ENCODE data around the gene DACH1.

DNA sequence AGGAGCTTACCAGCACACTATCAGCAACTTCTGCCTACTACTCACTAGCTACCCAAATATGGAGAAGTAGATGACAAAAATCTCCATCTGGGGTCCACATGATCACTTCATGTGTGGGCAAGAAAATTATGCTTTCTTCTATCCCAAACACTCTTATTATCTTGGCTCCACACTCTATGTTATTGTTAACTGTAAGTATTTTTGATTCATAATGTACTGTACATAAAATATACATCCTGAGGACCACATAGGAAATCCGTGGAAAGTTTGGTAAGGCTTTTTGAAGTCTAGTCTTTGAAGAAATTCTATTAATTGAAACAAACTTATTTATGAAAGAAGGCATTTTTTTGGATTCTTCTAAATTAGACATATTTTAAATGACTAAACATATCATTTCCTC lies 378.8 kb downstream of the DACH1 start:
- no peak for TF ChIP-seq CTCF (IDR thresholded peaks at IDR 0.05)
- TF ChIP-seq POLR2A (IDR thresholded peaks at IDR 0.05) = no peak
- TF ChIP-seq POLR2AphosphoS5 (IDR thresholded peaks at IDR 0.05) = no peak
- TF ChIP-seq EP300 (IDR thresholded peaks at IDR 0.05) = no peak

All from suprapubic skin (tissue), 4 donors.